Cardiac muscle cell (in vitro differentiated cells and primary cell): ENCODE data around the gene FAM131A. TPM values are rescaled to one million over a fixed set of nuclear protein-coding genes. Genes with fewer than 3 reads are reported as not detected.

Experiments used
- DNase-seq, 2 donors: peaks; one replicate each; pipeline versions ENCODE4 v3.0.0 to v3.0.0-alpha.2; 2010 to 2017; ENCODE audit warnings: low read depth in 1 of 2, low spot score in 1 of 2
- H3K27ac ChIP-seq: fragments of 200-600 bp; sonication (generic); 2 replicates; pipeline ENCODE4 v1.5.1; 2016
- H3K27me3 ChIP-seq: fragments of 200-600 bp; sonication (generic); 2 replicates; pipeline ENCODE4 v1.6.0; 2016; ENCODE audit warnings: control low read depth
- H3K36me3 ChIP-seq: fragments of 200-600 bp; sonication (generic); 2 replicates; pipeline ENCODE4 v1.5.1; 2016; ENCODE audit warnings: control low read depth
- H3K4me1 ChIP-seq: fragments of 200-600 bp; sonication (generic); 2 replicates; pipeline ENCODE4 v1.8.1; 2017; ENCODE audit warnings: low read depth, mild to moderate bottlenecking, mixed run types
- H3K4me3 ChIP-seq: fragments of 200-600 bp; sonication (generic); 2 replicates; pipeline ENCODE4 v1.5.1; 2016; ENCODE audit warnings: mild to moderate bottlenecking
- H3K9me3 ChIP-seq: fragments of 200-600 bp; sonication (generic); 2 replicates; pipeline ENCODE4 v1.5.1; 2017; ENCODE audit warnings: low read depth, mild to moderate bottlenecking, control low read depth
- polyA plus RNA-seq: library from polyadenylated mRNA; unstranded; fragments of >200 nt; fragmentation: Nextera tagmentation; extraction: Ambion mirVana; gene quantifications from 2 replicates; pipeline ENCODE4 v1.2.1, GENCODE V29; 2016
- total RNA-seq: library from RNA; depleted of rRNA; stranded (reverse); fragments of >200 nt; gene quantifications from 2 replicates; pipeline ENCODE4 v1.2.3, GENCODE V29; 2016
- TF ChIP-seq, protein P1 (sequence below): IDR thresholded peaks from 2 replicates; pipeline ENCODE4 v1.5.1; 2012; ENCODE audit warnings: low read depth, mild to moderate bottlenecking, low read length

The FAM131A gene
- total and polyA plus RNA-seq, 2 experiments from 2014 or later, result 9.6 to 34.3 TPM

- DNase-seq, result peak; percentile 51 to 83
- Histone ChIP-seq H3K36me3 (no peaks in the 10 kb centered on the region), H3K27ac (no peak overlapping the region)
Observed at GRCh38 chr3:184380185-184380626, 42.8 kb downstream of the FAM131A start.

GRCh38 chr3:184380627-184381260 lies 43.3 kb downstream of the FAM131A start:
- H3K27ac ChIP-seq, result no peak overlapping the region

More at GRCh38 chr3:184380185-184380626, 42.8 kb downstream of the FAM131A start:
- TF ChIP-seq, protein P1, sequence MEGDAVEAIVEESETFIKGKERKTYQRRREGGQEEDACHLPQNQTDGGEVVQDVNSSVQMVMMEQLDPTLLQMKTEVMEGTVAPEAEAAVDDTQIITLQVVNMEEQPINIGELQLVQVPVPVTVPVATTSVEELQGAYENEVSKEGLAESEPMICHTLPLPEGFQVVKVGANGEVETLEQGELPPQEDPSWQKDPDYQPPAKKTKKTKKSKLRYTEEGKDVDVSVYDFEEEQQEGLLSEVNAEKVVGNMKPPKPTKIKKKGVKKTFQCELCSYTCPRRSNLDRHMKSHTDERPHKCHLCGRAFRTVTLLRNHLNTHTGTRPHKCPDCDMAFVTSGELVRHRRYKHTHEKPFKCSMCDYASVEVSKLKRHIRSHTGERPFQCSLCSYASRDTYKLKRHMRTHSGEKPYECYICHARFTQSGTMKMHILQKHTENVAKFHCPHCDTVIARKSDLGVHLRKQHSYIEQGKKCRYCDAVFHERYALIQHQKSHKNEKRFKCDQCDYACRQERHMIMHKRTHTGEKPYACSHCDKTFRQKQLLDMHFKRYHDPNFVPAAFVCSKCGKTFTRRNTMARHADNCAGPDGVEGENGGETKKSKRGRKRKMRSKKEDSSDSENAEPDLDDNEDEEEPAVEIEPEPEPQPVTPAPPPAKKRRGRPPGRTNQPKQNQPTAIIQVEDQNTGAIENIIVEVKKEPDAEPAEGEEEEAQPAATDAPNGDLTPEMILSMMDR, result no peak
- Histone ChIP-seq H3K27me3 (peaks cover 14% of the 10 kb centered on the region), H3K9me3 (no peaks in the 10 kb centered on the region), H3K4me3 (peak overlapping the region; percentile 61), H3K4me1 (peaks cover 5% of the 10 kb centered on the region)

GRCh38 chr3:184381261-184382224 lies 44.1 kb downstream of the FAM131A start:
- DNase-seq, result peak in 1 of 2 donors; percentile 37
- TF ChIP-seq, protein P1, result no peak
- H3K36me3 ChIP-seq, result no peaks in the 10 kb centered on the region
- H3K4me3 ChIP-seq, result no peak overlapping the region
- H3K9me3 ChIP-seq, result no peaks in the 10 kb centered on the region
- peaks cover 14% of the 10 kb centered on the region for H3K27me3 ChIP-seq
- H3K4me1 ChIP-seq, result peaks cover 5% of the 10 kb centered on the region
- H3K27ac ChIP-seq, result no peak overlapping the region

More at GRCh38 chr3:184380627-184381260, 43.3 kb downstream of the FAM131A start:
- Histone ChIP-seq H3K36me3 (no peaks in the 10 kb centered on the region), H3K9me3 (no peaks in the 10 kb centered on the region), H3K27me3 (peaks cover 14% of the 10 kb centered on the region), H3K4me3 (peak overlapping the region; percentile 61), H3K4me1 (peaks cover 5% of the 10 kb centered on the region)
- TF ChIP-seq, protein P1, result no peak
- peak in 1 of 2 donors; percentile 24 for DNase-seq

DNA sequence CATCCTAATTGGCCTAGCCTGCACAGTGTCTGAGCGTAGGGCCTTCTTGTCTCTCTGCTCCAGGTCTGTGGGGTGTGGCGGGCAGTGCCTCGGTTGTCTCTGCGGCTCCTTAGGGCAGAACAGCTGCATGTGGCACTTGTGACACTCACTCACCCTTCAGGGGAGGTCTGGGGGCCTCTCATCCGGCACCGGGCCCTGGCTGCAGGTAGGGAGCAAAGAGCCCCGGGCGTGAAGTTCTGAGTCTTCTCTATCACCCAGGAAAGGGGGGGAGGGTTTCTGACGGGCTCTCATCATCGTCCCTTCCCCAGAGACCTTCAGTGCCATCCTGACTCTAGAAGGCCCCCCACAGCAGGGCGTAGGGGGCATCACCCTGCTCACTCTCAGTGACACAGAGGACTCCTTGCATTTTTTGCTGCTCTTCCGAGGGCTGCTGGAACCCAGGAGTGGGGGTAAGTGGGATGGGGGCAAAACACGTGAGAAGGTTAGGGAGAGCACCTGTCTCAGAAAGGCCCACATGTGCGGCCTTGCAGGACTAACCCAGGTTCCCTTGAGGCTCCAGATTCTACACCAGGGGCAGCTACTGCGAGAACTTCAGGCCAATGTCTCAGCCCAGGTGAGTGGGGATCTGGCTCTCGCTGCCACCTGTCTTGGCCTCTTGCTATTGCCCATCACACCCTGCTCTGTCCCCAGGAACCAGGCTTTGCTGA lies 45.1 kb downstream of the FAM131A start:
- Histone ChIP-seq H3K9me3 (no peaks in the 10 kb centered on the region), H3K27ac (no peak overlapping the region), H3K4me3 (no peak overlapping the region), H3K4me1 (peaks cover 2% of the 10 kb centered on the region), H3K36me3 (no peaks in the 10 kb centered on the region), H3K27me3 (peaks cover 14% of the 10 kb centered on the region)
- no peak for DNase-seq
- TF ChIP-seq, protein P1, result no peak
